Spleen (tissue), 11 donors: ENCODE measurements around the gene TPX2. TPM values are rescaled to one million over a fixed set of nuclear protein-coding genes. Genes with fewer than 3 reads are reported as not detected.

ENCODE experiments used
- DNase-seq: peaks from one replicate; pipeline ENCODE4 v3.0.0-alpha.2; 2020
- H3K27ac ChIP-seq, 8 donors: fragments of 200-600 bp; sonication (generic) in 7 of 8; 1 replicate in 4 of 8; 2 replicates in 4 of 8; pipeline versions ENCODE4 v1.5.0 to v1.8.0; 2016 to 2021; ENCODE audit warnings: inconsistent platforms in 4 of 8, mild to moderate bottlenecking in 4 of 8, moderate library complexity in 1 of 8
- H3K27me3 ChIP-seq, 7 donors: fragments of 200-600 bp; sonication (generic) in 6 of 7; replicated peaks in 1 of 7; 1 replicate in 4 of 7; 2 replicates in 3 of 7; pipeline versions ENCODE4 v1.5.0 to v1.8.0; 2016 to 2021; ENCODE audit warnings: inconsistent platforms in 3 of 7, mild to moderate bottlenecking in 1 of 7
- H3K36me3 ChIP-seq, 6 donors: fragments of 200-600 bp; sonication (generic) in 5 of 6; 1 replicate in 4 of 6; 2 replicates in 2 of 6; pipeline versions ENCODE4 v1.5.0 to v1.8.0; 2016 to 2021; ENCODE audit warnings: inconsistent platforms in 2 of 6
- H3K4me1 ChIP-seq, 6 donors: fragments of 200-600 bp; sonication (generic) in 5 of 6; 1 replicate in 3 of 6; 2 replicates in 3 of 6; pipeline versions ENCODE4 v1.5.0 to v1.8.0; 2016 to 2021; ENCODE audit warnings: inconsistent platforms in 3 of 6
- H3K4me3 ChIP-seq, 8 donors: fragments of 200-600 bp; sonication (generic) in 7 of 8; 1 replicate in 4 of 8; 2 replicates in 4 of 8; pipeline versions ENCODE4 v1.5.0 to v1.8.0; 2016 to 2021; ENCODE audit warnings: inconsistent platforms in 4 of 8, mild to moderate bottlenecking in 4 of 8, moderate library complexity in 2 of 8
- H3K9me3 ChIP-seq, 8 donors: fragments of 200-600 bp; sonication (generic) in 7 of 8; 1 replicate in 4 of 8; 2 replicates in 4 of 8; pipeline versions ENCODE4 v1.5.0 to v1.8.0; 2016 to 2021; ENCODE audit warnings: inconsistent platforms in 4 of 8
- POLR2A ChIP-seq, 3 donors: fragments of 450-650 bp; IDR thresholded peaks; one replicate each; pipeline ENCODE4 v1.5.1; 2017; ENCODE audit warnings: antibody characterized with exemption in 3 of 3, mild to moderate bottlenecking in 1 of 3
- POLR2AphosphoS5 ChIP-seq, 3 donors: sonication (generic); formaldehyde crosslinking; IDR thresholded peaks; one replicate each; pipeline ENCODE4 v1.5.1; 2017; ENCODE audit warnings: antibody characterized with exemption in 3 of 3
- WGBS, 5 donors: extraction: QIAGEN DNeasy Blood & Tissue Kit in 3 of 5; methylation state at CpG; one replicate each; pipeline versions ENCODE4 v1.1.5 to v1.1.7; 2013 to 2018; 5-methylcytosine and 5-hydroxymethylcytosine counted together
- intact Hi-C: fragments of 100-400 bp; cut with DNase I; formaldehyde crosslinking; loops from one replicate; pipeline ENCODE4 v1.15.0; 2023; ENCODE audit warnings: low total_unique reads
- polyA plus RNA-seq, 3 donors: library from polyadenylated mRNA; stranded (reverse); fragments of 200-250 nt; gene quantifications; one replicate each; pipeline ENCODE4 v1.2.1, GENCODE V29; 2013
- total RNA-seq, 7 donors: library from RNA; depleted of rRNA in 3 of 7; stranded (reverse); fragments of >200 nt in 3 of 7; fragmentation: NEBNext Ultra II Directional in 4 of 7; extraction: Animal tissue kit (Norgen Biotek cat#: 25700) in 4 of 7; gene quantifications; one replicate each; pipeline versions ENCODE4 v1.1.0 to v1.2.1, GENCODE V29; 2016 to 2021
- TF ChIP-seq, protein P1 (sequence below), 11 experiments: fragments of 200-600 bp in 7 of 11; fragments of 450-650 bp in 4 of 11; sonication (generic) in 4 of 11; IDR thresholded peaks in 8 of 11; conservative IDR thresholded peaks in 3 of 11; 1 replicate in 7 of 11; 2 replicates in 4 of 11; pipeline versions ENCODE4 v1.4.0 to v1.8.0; 2016 to 2021; ENCODE audit warnings: antibody characterized with exemption in 11 of 11, inconsistent platforms in 4 of 11, mild to moderate bottlenecking in 1 of 11
- donor health status: healthy with polysubstance abuse.
- donor health status: DM: no; HTN: no; CAD: no; lungs with moderate emphysema.
- donor health status: DM: no; HTN: no; CAD: no.
- donor health status: Bipolar disorder and iron deficiency.
- donor health status: healthy.
- donor health status: DM: no; HTN: no; CAD: no.
- donor health status: DM: yes; HTN: yes; CAD: no.

The TPX2 gene
- total and polyA plus RNA-seq, 10 donors = 1.4 to 16.2 (median 7.2) TPM

DNA sequence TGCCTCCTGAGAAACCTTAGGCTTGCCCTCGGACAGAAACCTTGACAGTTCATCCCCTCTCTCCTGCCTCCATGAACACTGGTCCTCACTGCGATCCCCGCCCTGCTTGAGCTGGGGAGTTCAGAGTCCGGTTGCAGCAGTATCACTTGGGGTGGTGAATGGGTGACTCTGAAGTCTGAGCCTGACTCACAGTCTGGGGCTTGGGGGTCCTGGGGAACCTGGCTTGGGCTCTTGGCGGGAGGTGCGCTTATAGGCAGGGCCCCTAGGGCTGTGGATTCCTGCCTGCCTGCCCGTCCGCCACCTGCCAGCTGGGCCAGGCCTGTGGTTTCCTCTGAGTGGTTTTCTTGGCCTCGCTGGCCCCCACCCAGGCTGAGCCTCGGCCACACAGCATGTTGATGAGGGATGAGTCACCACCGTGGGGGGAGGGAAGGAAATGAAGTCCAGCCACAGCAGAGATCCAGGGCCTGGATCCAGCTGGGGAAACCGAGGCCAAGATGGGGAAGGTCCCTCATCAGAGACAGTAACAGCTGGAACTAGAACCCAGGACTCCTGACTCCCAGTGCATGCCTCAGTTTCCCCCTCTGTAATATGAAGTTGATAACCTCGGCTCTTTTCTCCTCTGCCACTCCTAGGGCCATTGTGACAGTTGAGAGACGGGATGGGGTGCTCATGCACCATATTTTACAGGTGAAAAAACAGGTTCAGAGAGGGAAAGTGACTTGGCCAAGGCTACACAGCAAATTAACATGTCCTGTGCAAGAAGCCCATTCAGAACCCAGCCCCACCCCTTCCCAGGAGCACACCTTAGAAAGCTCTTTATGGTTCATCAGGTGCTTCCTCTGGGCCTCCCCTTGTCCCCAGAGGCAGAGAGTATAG lies 97.1 kb downstream of the TPX2 start:
- DNase-seq = no peak
- Histone ChIP-seq H3K27me3 (peaks cover 0 to 7% (median 0%) of the 10 kb centered on the region in 7 donors), H3K27ac (peak overlapping the region in 1 of 8 donors; percentile 17), H3K4me1 (peaks cover 11 to 78% (median 26%) of the 10 kb centered on the region in 6 donors), H3K36me3 (no peaks in the 10 kb centered on the region), H3K4me3 (no peak overlapping the region), H3K9me3 (no peaks in the 10 kb centered on the region)
- 17 to 34% (median 20%) methylated on average over 10 to 14 of the region's 14 CpGs for WGBS, 5 donors
- TF ChIP-seq POLR2A (IDR thresholded peaks at IDR 0.05) = no peak
- TF ChIP-seq POLR2AphosphoS5 (IDR thresholded peaks at IDR 0.05) = peak; percentile 67 to 72 (median 70)
- intact Hi-C loops = no loop called here

DNA sequence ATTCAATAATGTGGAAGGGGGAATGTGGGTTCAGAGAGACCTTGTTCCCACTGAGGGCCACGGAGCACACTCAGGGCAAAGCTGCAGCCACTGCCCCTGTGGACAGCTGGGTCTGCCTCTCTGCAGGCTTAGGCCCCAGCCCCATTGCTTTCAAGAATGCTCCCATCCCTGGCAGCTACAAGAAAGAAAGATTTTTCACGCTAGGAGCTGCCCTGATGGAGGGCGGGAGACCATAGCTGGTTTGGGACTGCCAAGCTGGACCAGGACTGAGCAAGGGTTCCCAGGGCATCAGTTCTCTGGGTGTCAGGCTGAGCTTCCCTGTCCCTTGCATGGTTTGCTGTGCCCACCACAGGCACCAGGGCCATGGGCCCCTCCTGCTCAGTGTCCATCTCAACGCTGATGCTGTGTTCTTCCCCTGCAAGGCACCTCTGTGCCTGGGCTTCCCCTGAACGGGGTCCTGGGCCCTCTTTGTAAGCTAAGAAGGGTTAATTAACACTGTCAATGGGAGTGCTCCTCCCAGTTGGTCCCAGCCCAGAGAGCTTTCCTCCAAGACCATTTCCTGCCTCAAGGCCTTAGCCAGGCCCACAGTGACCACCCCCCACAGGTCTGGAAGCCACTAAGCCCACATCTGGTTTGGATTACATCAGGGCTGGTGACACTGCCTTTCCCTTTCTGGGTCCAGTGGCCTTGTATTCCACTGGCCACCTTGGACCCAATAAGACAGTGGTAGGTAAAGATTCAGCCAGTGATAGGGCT lies 97.9 kb downstream of the TPX2 start:
- intact Hi-C loops = no loop called here
- H3K36me3 ChIP-seq = no peaks in the 10 kb centered on the region
- peaks cover 0 to 7% (median 0%) of the 10 kb centered on the region in 7 donors for H3K27me3 ChIP-seq
- H3K27ac ChIP-seq = peak overlapping the region in 4 of 8 donors; percentile 13 to 43 (median 28)
- peaks cover 11 to 86% (median 30%) of the 10 kb centered on the region in 6 donors for H3K4me1 ChIP-seq
- 75 to 84% (median 76%) methylated on average over 4 to 5 of the region's 5 CpGs for WGBS, 5 donors
- no peak for TF ChIP-seq POLR2A (IDR thresholded peaks at IDR 0.05)
- TF ChIP-seq, protein P1, sequence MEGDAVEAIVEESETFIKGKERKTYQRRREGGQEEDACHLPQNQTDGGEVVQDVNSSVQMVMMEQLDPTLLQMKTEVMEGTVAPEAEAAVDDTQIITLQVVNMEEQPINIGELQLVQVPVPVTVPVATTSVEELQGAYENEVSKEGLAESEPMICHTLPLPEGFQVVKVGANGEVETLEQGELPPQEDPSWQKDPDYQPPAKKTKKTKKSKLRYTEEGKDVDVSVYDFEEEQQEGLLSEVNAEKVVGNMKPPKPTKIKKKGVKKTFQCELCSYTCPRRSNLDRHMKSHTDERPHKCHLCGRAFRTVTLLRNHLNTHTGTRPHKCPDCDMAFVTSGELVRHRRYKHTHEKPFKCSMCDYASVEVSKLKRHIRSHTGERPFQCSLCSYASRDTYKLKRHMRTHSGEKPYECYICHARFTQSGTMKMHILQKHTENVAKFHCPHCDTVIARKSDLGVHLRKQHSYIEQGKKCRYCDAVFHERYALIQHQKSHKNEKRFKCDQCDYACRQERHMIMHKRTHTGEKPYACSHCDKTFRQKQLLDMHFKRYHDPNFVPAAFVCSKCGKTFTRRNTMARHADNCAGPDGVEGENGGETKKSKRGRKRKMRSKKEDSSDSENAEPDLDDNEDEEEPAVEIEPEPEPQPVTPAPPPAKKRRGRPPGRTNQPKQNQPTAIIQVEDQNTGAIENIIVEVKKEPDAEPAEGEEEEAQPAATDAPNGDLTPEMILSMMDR (IDR thresholded peaks at IDR 0.05 in 8 of 11, conservative IDR thresholded peaks at IDR 0.05 in 3 of 11) = no peak
- no peak overlapping the region for H3K4me3 ChIP-seq
- no peaks in the 10 kb centered on the region for H3K9me3 ChIP-seq
- DNase-seq = no peak

DNA sequence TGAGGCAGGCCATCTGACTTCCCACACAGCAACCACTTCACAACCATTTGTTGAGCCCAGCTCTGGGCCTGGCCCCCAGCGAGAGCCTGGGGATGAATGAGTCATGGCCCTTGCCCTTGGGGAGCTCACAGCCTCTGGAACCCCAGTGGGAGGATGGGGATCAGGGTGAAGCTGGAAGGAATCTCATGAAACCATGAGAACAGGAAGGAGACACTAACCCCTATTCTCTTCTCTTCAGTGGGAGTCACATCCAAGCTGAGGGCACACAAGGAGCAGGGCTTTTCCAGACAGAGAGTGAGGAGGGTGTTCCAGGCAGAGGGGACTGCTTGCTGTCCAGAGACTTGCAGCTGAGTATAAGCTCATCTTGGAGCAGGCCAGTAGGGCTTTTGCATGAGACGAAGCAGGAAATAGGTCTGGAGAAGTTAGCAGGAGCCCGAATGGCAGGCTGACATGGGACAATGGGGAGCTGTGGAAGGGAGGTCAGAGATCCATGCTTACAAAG lies 98.9 kb downstream of the TPX2 start:
- H3K9me3 ChIP-seq = no peaks in the 10 kb centered on the region
- H3K4me1 ChIP-seq = peaks cover 15 to 95% (median 35%) of the 10 kb centered on the region in 6 donors

DNA sequence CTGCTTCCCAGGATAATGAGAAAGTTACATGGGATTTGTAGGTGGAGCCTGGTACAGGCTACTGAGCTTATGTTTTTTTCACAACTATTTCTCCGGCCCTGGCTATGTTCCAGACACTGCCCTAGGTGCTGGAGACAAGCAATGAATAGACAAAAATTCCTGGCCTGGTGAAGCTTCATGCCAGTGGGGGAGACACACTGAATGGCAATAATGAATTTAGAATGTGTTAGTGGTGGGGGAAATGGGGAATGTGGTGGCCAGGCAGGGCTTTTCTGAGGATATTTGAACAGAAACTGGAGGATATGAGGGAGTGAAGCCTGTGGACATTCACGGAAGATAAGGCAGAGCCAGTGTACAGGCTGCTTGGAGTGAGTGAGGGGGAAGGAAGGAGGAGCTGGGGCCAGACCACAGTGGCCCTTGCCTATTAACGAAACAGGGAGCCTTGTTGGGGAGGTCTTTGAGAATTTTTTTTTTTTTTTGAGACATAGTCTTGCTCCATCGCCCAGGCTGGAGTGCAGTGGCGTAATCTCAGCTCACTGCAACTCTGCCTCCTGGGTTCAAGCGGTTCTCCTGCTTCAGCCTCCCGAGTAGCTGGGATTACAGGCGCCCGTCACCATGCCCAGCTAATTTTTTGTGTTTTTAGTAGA lies 99.7 kb downstream of the TPX2 start:
- Histone ChIP-seq H3K27ac (peak overlapping the region in 2 of 8 donors; percentile 29 to 43), H3K27me3 (peaks cover 0 to 4% (median 0%) of the 10 kb centered on the region in 7 donors), H3K4me1 (peaks cover 15 to 95% (median 40%) of the 10 kb centered on the region in 6 donors), H3K36me3 (no peaks in the 10 kb centered on the region), H3K9me3 (no peaks in the 10 kb centered on the region), H3K4me3 (no peak overlapping the region)
- intact Hi-C loops = no loop called here
- WGBS, 5 donors = 48 to 82% (median 66%) methylated on average over 9 of the region's 9 CpGs
- no peak for TF ChIP-seq POLR2AphosphoS5 (IDR thresholded peaks at IDR 0.05)
- DNase-seq = no peak

More for the DNA sequence above, 98.9 kb downstream of the TPX2 start:
- intact Hi-C loops = no loop called here
- TF ChIP-seq POLR2A (IDR thresholded peaks at IDR 0.05) = no peak
- no peak for TF ChIP-seq POLR2AphosphoS5 (IDR thresholded peaks at IDR 0.05)
- TF ChIP-seq, protein P1 (IDR thresholded peaks at IDR 0.05 in 8 of 11, conservative IDR thresholded peaks at IDR 0.05 in 3 of 11) = no peak
- Histone ChIP-seq H3K27me3 (peaks cover 0 to 7% (median 0%) of the 10 kb centered on the region in 7 donors), H3K27ac (peak overlapping the region in 4 of 8 donors; percentile 13 to 43 (median 28)), H3K4me3 (no peak overlapping the region), H3K36me3 (no peaks in the 10 kb centered on the region)
- 29 to 67% (median 46%) methylated on average over 3 of the region's 3 CpGs for WGBS, 5 donors
- DNase-seq = peak; percentile 20
